ENCODE data around the gene SCYL1. TPM values are rescaled to one million over a fixed set of nuclear protein-coding genes. Genes with fewer than 3 reads are reported as not detected.

Gene SCYL1
- total and polyA plus RNA-seq, 2 of the 4 experiments (the other 2 are of a cell fraction) = 96.4 to 150 TPM

- ATAC-seq (ENCODE audit: low read depth) (peak; percentile 41), DNase-seq (peak; percentile 77)
- peak within 1 kb of the TSS; percentile 79 for H3K9ac ChIP-seq (ENCODE audit: low read depth, low read length)
- peak within 1 kb of the TSS; percentile 75 for H3K4me3 ChIP-seq (ENCODE audit: insufficient read depth, low read depth, low read length)
- H3K36me3 ChIP-seq (ENCODE audit: control insufficient read depth, insufficient read depth, low read length) = peaks cover 4% of the 10 kb centered on the region; the same call in 1 of the 2 replicates
- H3K23ac ChIP-seq (ENCODE audit: low read depth, low read length) = peak within 1 kb of the TSS; percentile 78; the same call in 1 of the 2 replicates
- H2BK120ac ChIP-seq (ENCODE audit: low read depth, low read length) = 0 out of 2 replicates have a peak within 1 kb of the TSS, but pooled peaks have one; percentile 8
- peak within 1 kb of the TSS; percentile 14; the same call in 1 of the 2 replicates for H3K14ac ChIP-seq (replicated peaks; ENCODE audit: low read depth, low read length)
- 0 out of 2 replicates have a peak within 1 kb of the TSS, but pooled peaks have one; percentile 51 for H4K91ac ChIP-seq (ENCODE audit: insufficient read depth, low read depth, low read length)
- intact Hi-C loops (cut with micrococcal nuclease) (loop anchor here (5.0 kb wide), 2 partner anchors 35 to 190 kb away; partner anchors contain the start of gene SLC25A45), dilution Hi-C loops (cut with HindIII; ENCODE audit: low sequenced_read_pairs, unreplicated experiment) (no loop called here), in situ Hi-C loops (cut with MboI; ENCODE audit: low sequenced_read_pairs) (no loop called here)
- BruUV-seq (replicated peaks) = no TSS peak
- no peaks in the 10 kb centered on the region for H3K9me3 ChIP-seq (ENCODE audit: control insufficient read depth, insufficient read depth, low read length)
- H3K27ac ChIP-seq (ENCODE audit: insufficient read depth, low read length) = peak within 1 kb of the TSS; percentile 57
- peaks cover 28% of the 10 kb centered on the region for H4K20me1 ChIP-seq (ENCODE audit: insufficient read depth, low read length)
- peak within 1 kb of the TSS; percentile 37; the same call in 1 of the 2 replicates for H3K56ac ChIP-seq (ENCODE audit: extremely low read depth, insufficient read depth, low read length)
- no peaks in the 10 kb centered on the region for H3K27me3 ChIP-seq (ENCODE audit: control insufficient read depth, insufficient read depth, low read length)
- peaks cover 29 to 73% of the 10 kb centered on the region in 2 experiments for H3K79me1 ChIP-seq (ENCODE audit: low read depth in 1 of 2, low read length in 2 of 2)
- H2AK5ac ChIP-seq (ENCODE audit: low read depth, low read length) = peak within 1 kb of the TSS; percentile 97; the same call in 1 of the 2 replicates
- H3K4ac ChIP-seq (ENCODE audit: low read depth, low read length) = peak within 1 kb of the TSS; percentile 88
- ChIA-PET POLR2A (ENCODE audit: unreplicated experiment) (interaction anchor here (0.6 to 1.1 kb wide), 4 partner anchors 73 to 794 kb away, joined by 3 to 9 read pairs (median 4); partner anchors contain the start of genes NEAT1 and SF1), CTCF (interaction anchor here (1.0 to 2.6 kb wide), 2 partner anchors 14 to 32 kb away, joined by 4 to 15 read pairs; partner anchors contain the start of gene LTBP3)
- 0% methylated on average over 43 of the region's 86 CpGs; no CpG with 5 or more reads in 1 of the 2 experiments for WGBS, 2 experiments (ENCODE audit: extremely low coverage in 2 of 2, insufficient read length in 1 of 2)
- H2BK5ac ChIP-seq (ENCODE audit: low read depth, low read length, poor library complexity, severe bottlenecking) = peak within 1 kb of the TSS; percentile 73
- H2BK15ac ChIP-seq (ENCODE audit: low read depth, low read length) = no peak within 1 kb of the TSS
- H2AFZ ChIP-seq (replicated peaks; ENCODE audit: low read length, poor library complexity) = peak within 1 kb of the TSS; percentile 86
- peaks cover 35% of the 10 kb centered on the region for H3K4me1 ChIP-seq (ENCODE audit: control insufficient read depth, insufficient read depth, low read length)
- peak within 1 kb of the TSS; percentile 96 for H2AK9ac ChIP-seq (replicated peaks; ENCODE audit: low read depth, low read length, poor library complexity)
- TF ChIP-seq MAZ (IDR thresholded peaks at IDR 0.05; ENCODE audit: borderline replicate concordance, low read depth, low read length) = peak; percentile 72; the same call in 1 of the 2 replicates
- no peak for TF ChIP-seq NFE2L2 (IDR thresholded peaks at IDR 0.05; ENCODE audit: low read depth, low read length)
- no peak for TF ChIP-seq FOS (IDR thresholded peaks at IDR 0.05; ENCODE audit: low read depth, low read length)
- no peak for TF ChIP-seq CHD1 (IDR thresholded peaks at IDR 0.05; ENCODE audit: low read depth, low read length)
- TF ChIP-seq BHLHE40 (IDR thresholded peaks at IDR 0.05; ENCODE audit: low read depth, low read length) = no peak
- TF ChIP-seq POLR2A (IDR thresholded peaks at IDR 0.05; ENCODE audit: low read depth, low read length) = peak; percentile 63
- TF ChIP-seq MAFK (IDR thresholded peaks at IDR 0.05; ENCODE audit: low read depth, low read length) = no peak
- TF ChIP-seq MXI1 (IDR thresholded peaks at IDR 0.05; ENCODE audit: borderline replicate concordance, low read depth, low read length) = peak; percentile 64
- no peak for TF ChIP-seq ELK1 (IDR thresholded peaks at IDR 0.05; ENCODE audit: borderline replicate concordance, low read depth, low read length)
- no peak for TF ChIP-seq SMC3 (IDR thresholded peaks at IDR 0.05; ENCODE audit: low read depth, low read length)
- TF ChIP-seq CTCF (conservative IDR thresholded peaks at IDR 0.05; ENCODE audit: low read depth, low read length) = no peak
- H3K4me2 ChIP-seq (ENCODE audit: low read depth, low read length) = peak within 1 kb of the TSS; percentile 93
- no peak within 1 kb of the TSS; a peak in 1 of 4 replicates for H4K8ac ChIP-seq (ENCODE audit: low read depth in 2 of 2, low read length in 2 of 2)
- H3K9me1 ChIP-seq (ENCODE audit: insufficient read depth, low read length) = peaks cover 13% of the 10 kb centered on the region
- no peak within 1 kb of the TSS for H2BK20ac ChIP-seq (ENCODE audit: low read depth, low read length)
- H4K5ac ChIP-seq (ENCODE audit: low read depth, low read length) = peak within 1 kb of the TSS; percentile 27; the same call in 1 of the 2 replicates
- no peak within 1 kb of the TSS for H3K18ac ChIP-seq (ENCODE audit: low read depth, low read length)
Observed at GRCh38 chr11:65572356-65573051, 47.6 kb downstream of the SCYL1 start, which contains the start of gene FAM89B. TSS of gene FAM89B (plus strand) at chr11:65572538. CDS start at chr11:65572670, 132 bp downstream.

All from IMR-90 (cell line).